22Rv1 (cell line): ENCODE results near the gene GSC.

Experiments
- H3K27ac ChIP-seq: fragments of 450-650 bp; 2 replicates; pipeline ENCODE4 v1.5.1; 2017
- ZFX ChIP-seq: fragments of 450-650 bp; IDR thresholded peaks from 2 replicates; pipeline ENCODE4 v1.6.1; 2017; ENCODE audit warnings: antibody characterized with exemption, borderline replicate concordance
- TF ChIP-seq, protein P1 (sequence below): fragments of 450-650 bp; IDR thresholded peaks from 2 replicates; pipeline ENCODE4 v1.5.1; 2017; ENCODE audit warnings: mild to moderate bottlenecking

The GSC gene

DNA sequence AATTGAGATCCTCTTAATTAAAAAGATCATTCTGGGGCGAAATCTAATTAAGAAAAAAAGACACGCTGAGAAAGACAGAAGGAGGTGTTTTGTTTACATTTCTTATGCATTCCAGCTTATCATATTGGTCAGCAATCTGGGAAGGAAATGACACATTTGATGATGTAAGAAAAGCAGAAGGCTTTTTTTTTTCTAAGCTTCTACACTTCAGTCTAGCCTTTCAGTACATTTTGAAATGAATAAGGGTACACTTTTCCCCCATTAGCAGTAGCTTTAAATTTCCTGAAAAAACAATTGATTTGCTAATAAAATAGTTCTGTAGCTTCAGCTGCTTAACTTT, 5.9 kb upstream of the GSC start:
- no peak overlapping the region for H3K27ac ChIP-seq
- TF ChIP-seq, protein P1, sequence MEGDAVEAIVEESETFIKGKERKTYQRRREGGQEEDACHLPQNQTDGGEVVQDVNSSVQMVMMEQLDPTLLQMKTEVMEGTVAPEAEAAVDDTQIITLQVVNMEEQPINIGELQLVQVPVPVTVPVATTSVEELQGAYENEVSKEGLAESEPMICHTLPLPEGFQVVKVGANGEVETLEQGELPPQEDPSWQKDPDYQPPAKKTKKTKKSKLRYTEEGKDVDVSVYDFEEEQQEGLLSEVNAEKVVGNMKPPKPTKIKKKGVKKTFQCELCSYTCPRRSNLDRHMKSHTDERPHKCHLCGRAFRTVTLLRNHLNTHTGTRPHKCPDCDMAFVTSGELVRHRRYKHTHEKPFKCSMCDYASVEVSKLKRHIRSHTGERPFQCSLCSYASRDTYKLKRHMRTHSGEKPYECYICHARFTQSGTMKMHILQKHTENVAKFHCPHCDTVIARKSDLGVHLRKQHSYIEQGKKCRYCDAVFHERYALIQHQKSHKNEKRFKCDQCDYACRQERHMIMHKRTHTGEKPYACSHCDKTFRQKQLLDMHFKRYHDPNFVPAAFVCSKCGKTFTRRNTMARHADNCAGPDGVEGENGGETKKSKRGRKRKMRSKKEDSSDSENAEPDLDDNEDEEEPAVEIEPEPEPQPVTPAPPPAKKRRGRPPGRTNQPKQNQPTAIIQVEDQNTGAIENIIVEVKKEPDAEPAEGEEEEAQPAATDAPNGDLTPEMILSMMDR, result no peak
- TF ChIP-seq ZFX, result no peak

DNA sequence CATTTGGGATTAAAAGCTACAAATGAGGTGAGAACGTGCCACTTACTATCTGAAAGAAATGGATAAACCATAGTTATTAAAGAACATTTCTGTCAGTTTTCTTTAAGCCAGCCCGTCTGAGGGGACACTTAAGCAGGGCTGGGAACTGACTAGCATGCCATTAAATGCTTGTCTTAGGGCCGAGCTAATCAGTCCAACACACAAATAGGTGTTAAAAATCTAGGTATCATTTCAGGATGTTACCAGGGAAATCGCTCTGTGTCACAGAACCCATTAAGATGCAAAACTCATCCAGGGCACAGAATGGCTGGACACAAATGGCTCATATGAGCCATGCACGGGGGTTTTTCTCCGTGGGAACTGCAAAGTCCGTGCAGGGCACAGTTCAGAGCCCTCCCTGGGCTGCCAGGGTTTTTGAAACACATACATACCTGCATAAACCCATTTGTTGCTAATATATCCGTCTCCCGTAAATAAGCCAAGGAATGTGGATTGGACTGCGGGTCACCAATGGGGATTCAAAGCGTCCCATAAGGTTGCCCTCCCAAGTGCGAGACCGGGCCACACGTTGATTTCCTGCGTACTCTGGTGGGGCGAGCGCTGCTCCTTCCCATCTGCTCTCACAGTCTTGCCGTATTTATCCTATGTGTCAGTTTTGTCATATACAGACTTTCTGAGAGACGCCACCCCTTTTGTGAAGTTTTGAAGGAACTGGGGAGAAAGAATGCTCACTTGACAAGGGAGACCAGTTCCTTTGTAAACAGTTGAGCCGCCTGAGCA, 5.4 kb upstream of the GSC start:
- H3K27ac ChIP-seq, result no peak overlapping the region
- no peak for TF ChIP-seq ZFX
- TF ChIP-seq, protein P1, result no peak

DNA sequence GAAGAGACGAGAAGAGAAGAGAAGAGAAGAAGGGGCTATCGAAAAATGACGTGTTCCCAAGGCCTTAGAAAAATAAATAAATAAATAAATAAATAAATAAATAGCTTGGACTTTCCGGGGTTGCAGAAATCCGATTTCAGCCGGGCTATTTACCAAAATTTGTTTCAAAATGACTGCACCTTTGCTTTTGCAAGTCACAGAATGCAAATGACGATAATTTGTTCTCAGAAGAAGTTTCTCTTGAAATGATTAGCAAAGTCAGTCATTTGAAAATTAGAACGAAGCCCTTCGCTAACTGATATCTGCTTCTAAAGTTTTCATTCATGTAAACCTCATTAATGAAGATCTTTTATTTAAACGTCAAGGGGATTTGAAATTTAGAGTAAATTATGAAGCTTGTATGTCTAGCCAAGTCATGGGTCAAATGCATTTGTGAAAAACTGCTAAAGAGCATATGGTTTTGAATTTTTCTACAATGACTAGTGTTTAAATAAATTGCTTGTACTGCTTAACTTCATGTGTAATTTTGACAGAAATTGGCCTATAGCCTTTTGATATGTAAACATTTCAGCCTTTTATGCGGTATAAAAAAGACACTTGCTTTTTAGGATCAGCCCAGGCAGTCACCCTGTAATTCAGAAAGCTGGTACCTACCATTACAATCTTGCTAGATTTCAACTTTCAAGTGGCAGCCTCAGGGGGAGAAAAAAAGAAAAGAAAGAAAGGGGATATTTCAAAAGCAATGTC, 4.6 kb upstream of the GSC start:
- no peak for TF ChIP-seq ZFX
- TF ChIP-seq, protein P1, result no peak
- no peak overlapping the region for H3K27ac ChIP-seq

DNA sequence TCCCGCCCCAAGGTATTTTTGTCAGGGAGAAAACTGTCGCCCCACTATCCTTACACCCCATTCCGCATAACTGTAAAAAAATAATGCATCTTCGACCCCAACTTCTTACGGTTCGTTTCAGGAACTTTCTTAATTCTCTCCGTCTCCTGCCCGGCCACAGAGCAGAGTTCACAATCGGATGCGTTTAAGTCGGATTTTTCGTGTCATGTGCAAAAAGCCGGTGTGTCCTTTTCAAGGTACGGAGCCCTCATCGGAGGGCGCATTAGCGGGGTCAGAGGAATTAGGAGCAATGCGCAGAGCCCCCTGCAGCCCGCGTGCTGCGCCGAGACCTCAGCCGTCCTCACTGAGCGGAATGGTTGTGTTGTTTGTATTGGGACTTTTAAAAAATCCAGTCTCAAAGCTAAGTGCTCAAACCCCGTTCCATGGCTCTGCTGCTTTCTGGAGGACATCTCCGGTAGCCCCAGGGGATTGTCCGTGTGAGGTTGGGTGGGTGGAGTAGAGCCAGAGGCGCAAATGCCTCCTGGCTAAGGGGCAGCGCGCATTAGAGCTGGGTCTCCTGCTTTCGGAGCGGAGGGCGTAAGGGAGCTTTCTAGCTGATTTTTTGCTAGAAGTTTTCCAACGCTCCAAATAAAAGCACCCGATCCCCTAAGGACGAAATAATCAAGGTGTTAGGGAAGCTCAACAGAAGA, 3.9 kb upstream of the GSC start:
- no peak overlapping the region for H3K27ac ChIP-seq
- no peak for TF ChIP-seq ZFX
- TF ChIP-seq, protein P1, result no peak

DNA sequence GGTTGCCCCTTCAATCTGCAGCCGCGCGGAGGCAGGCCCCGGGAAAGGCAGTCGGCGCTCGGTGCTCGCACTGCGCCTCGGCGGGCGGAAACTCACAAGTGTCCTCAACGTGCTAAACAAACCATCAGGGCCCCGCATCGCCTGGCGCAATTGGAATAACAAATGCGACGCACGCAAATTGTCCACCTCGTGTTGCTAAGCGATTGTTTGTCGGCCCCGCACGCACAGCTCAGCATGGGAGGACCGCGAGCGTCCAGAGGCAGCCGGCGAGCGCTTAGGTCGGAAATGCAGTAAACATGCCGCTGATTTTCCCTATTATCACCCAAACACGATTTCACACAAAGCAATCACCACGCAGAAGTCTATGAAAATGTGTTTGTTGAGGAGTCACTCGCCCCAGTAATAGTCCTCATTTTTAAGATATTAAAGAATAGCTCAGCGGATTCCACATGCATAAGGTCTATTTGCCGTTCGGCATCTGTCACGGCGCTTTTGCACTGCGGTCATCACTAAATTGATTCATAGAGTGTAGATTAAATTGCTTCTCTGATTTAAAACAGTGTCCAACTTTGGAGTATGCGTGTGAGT, 3.2 kb upstream of the GSC start:
- TF ChIP-seq, protein P1, result no peak
- no peak for TF ChIP-seq ZFX

DNA sequence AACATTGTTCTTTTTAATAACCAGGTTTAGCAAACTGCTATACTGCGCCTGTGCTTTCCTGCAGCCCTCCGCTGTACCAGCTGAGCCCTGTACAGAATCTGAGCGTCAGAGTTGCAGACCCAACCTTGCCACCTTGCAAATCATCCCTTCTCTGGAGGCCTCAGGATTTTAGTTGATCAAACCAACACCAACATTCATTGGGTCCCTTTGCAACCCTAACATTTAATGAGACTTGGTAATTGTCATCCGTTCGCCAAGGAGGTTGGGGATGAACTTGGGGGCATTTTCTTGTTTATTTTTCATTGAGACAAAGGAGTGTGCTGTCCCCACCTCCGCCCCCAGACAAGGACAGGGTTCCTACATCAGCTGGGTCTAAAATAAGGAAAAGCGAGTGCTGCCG, 2.6 kb upstream of the GSC start:
- no peak overlapping the region for H3K27ac ChIP-seq
- TF ChIP-seq, protein P1, result no peak

More for the DNA sequence above, 3.2 kb upstream of the GSC start:
- H3K27ac ChIP-seq, result no peak overlapping the region
